K562 (cell line): ENCODE results near the gene CERS1. TPM values are rescaled to one million over a fixed set of nuclear protein-coding genes. Genes with fewer than 3 reads are reported as not detected.

Experiments
- ATAC-seq: fragments of 200-7000 bp; cut with Tn5 transposase; 3 replicates; pipeline ENCODE4 v1.9.1; 2020; ENCODE audit warnings: moderate library complexity
- BruUV-seq: library from RNA; stranded (reverse); fragments of 400-500 nt; replicated peaks from 2 replicates; lab custom pipeline; 2021; lab: Mats Ljungman, UMichigan
- CTCF ChIA-PET: fragments of 300-600 bp; formaldehyde crosslinking; extraction: SDS; loops from one replicate; lab custom pipeline; 2021; ENCODE audit warnings: low intra/inter-chr PET ratio; lab: Yijun Ruan, JAX
- POLR2A ChIA-PET: fragments of 300-600, 350-650 bp; sonication (Branson Sonifier 250); formaldehyde crosslinking; extraction: SDS; loops from one replicate; lab custom pipeline; 2021; ENCODE audit warnings: antibody characterized with exemption, inconsistent platforms; lab: Yijun Ruan, JAX
- DNase-seq, 4 experiments: peaks; one replicate each; pipeline versions ENCODE4 v3.0.0 to v3.0.0-alpha.2; 2011 to 2018; ENCODE audit warnings: low spot score in 3 of 4, mixed read lengths in 3 of 4; ENCODE audit errors: extremely low read depth in 1 of 4
- FAIRE-seq: peaks from 2 replicates; lab custom pipeline; 2011; peaks lifted over from hg19 to GRCh38; lab: Jason Lieb, UNC
- H2AFZ ChIP-seq: 2 replicates; pipeline ENCODE4 v1.6.0; 2011; ENCODE audit warnings: low read depth, low read length, control low read depth, inconsistent platforms
- H3K27ac ChIP-seq: fragments of 200-600 bp; 3 replicates; pipeline ENCODE4 v1.8.0; 2011; ENCODE audit warnings: low read depth, mild to moderate bottlenecking, control low read depth, inconsistent platforms, low read length, moderate library complexity, mixed read lengths; ENCODE audit errors: extremely low read depth
- H3K27me3 ChIP-seq, 2 experiments: fragments of 300-600 bp in 1 of 2; 2 replicates in 1 of 2; 3 replicates in 1 of 2; pipeline versions ENCODE4 v1.6.0 to v1.8.0; 2011; ENCODE audit warnings: inconsistent platforms in 2 of 2, low read length in 2 of 2, mild to moderate bottlenecking in 1 of 2, mixed read lengths in 1 of 2, moderate library complexity in 1 of 2; ENCODE audit not compliant: control insufficient read depth in 2 of 2, insufficient read depth in 2 of 2
- H3K36me3 ChIP-seq: fragments of 300-600 bp; 3 replicates; pipeline ENCODE4 v1.8.0; 2011; ENCODE audit warnings: mild to moderate bottlenecking, low read length, inconsistent platforms; ENCODE audit not compliant: control insufficient read depth, insufficient read depth
- H3K4me1 ChIP-seq, 2 experiments: fragments of 200-600 bp in 1 of 2; replicated peaks in 1 of 2; 2 replicates in 1 of 2; 3 replicates in 1 of 2; pipeline versions ENCODE4 v1.5.1 to v1.8.0; 2011; ENCODE audit warnings: inconsistent platforms in 2 of 2, low read length in 2 of 2, mild to moderate bottlenecking in 1 of 2, mixed read lengths in 1 of 2, moderate library complexity in 1 of 2; ENCODE audit not compliant: control insufficient read depth in 2 of 2, insufficient read depth in 2 of 2
- H3K4me2 ChIP-seq: 2 replicates; pipeline ENCODE4 v1.6.1; 2011; ENCODE audit warnings: low read length, control low read depth, inconsistent platforms, mixed read lengths; ENCODE audit not compliant: insufficient read depth
- H3K4me3 ChIP-seq: fragments of 200-600 bp; sonication (generic), shearing (Covaris generic); 2 replicates; pipeline ENCODE4 v1.5.1; 2016; ENCODE audit warnings: control low read depth, inconsistent platforms
- H3K79me2 ChIP-seq: fragments of 200-600 bp; 3 replicates; pipeline ENCODE4 v1.8.0; 2011; ENCODE audit warnings: low read length, inconsistent platforms; ENCODE audit not compliant: control insufficient read depth, insufficient read depth
- H3K9ac ChIP-seq, 2 experiments: 2 replicates each; pipeline versions ENCODE4 v1.6.0 to v1.6.1; 2011; ENCODE audit warnings: low read depth in 2 of 2, low read length in 2 of 2, control low read depth in 1 of 2, inconsistent platforms in 1 of 2, mild to moderate bottlenecking in 1 of 2, mixed read lengths in 1 of 2; ENCODE audit not compliant: insufficient read depth in 1 of 2
- H3K9me1 ChIP-seq: one replicate; pipeline ENCODE4 v1.6.0; 2011; ENCODE audit warnings: inconsistent platforms, mild to moderate bottlenecking, low read length, moderate library complexity; ENCODE audit not compliant: control insufficient read depth, insufficient read depth
- H3K9me3 ChIP-seq: replicated peaks from 2 replicates; pipeline ENCODE4 v1.5.1; 2011; ENCODE audit warnings: low read depth, low read length, inconsistent platforms; ENCODE audit not compliant: control insufficient read depth, insufficient read depth
- H4K20me1 ChIP-seq: replicated peaks from 2 replicates; pipeline ENCODE4 v1.6.1; 2011; ENCODE audit warnings: low read length, inconsistent platforms, mixed read lengths; ENCODE audit not compliant: control insufficient read depth, insufficient read depth
- FOXK2 ChIP-seq, 2 experiments: fragments of 450-650 bp; IDR thresholded peaks in 1 of 2; conservative IDR thresholded peaks in 1 of 2; 2 replicates each; pipeline ENCODE4 v1.6.1; 2016; ENCODE audit warnings: low read depth in 2 of 2, mild to moderate bottlenecking in 1 of 2
- HDAC1 ChIP-seq, 2 experiments: fragments of 450-650 bp; IDR thresholded peaks; 2 replicates each; pipeline ENCODE4 v1.6.1; 2016 to 2017; ENCODE audit warnings: inconsistent platforms in 1 of 2, mild to moderate bottlenecking in 1 of 2, moderate library complexity in 1 of 2
- NKRF ChIP-seq: fragments of 450-650 bp; IDR thresholded peaks from 2 replicates; pipeline ENCODE4 v1.6.1; 2016; ENCODE audit warnings: borderline replicate concordance
- PREB ChIP-seq: sonication (generic); formaldehyde crosslinking; IDR thresholded peaks from 2 replicates; pipeline ENCODE4 v1.8.1; 2023; ENCODE audit warnings: mild to moderate bottlenecking, missing genetic modification reagents
- PTBP1 ChIP-seq: fragments of 200-400 bp; formaldehyde crosslinking; IDR thresholded peaks from 2 replicates; pipeline ENCODE4 v1.6.1; 2017; ENCODE audit warnings: low read depth, low read length
- REST ChIP-seq, 2 experiments: fragments of 450-650 bp; formaldehyde crosslinking in 1 of 2; IDR thresholded peaks; 2 replicates each; pipeline versions ENCODE4 v1.4.0 to v1.6.1; 2014 to 2020; ENCODE audit warnings: mild to moderate bottlenecking in 2 of 2, borderline replicate concordance in 1 of 2, low read depth in 1 of 2
- ZBTB1 ChIP-seq: sonication (generic); formaldehyde crosslinking; IDR thresholded peaks from 2 replicates; pipeline ENCODE4 v1.8.1; 2023; ENCODE audit warnings: missing genetic modification reagents, low read depth, mild to moderate bottlenecking, borderline replicate concordance
- ZNF75A ChIP-seq: fragments of 450-650 bp; formaldehyde crosslinking; IDR thresholded peaks from 2 replicates; pipeline ENCODE4 v1.4.0; 2020; ENCODE audit warnings: mild to moderate bottlenecking
- ZSCAN32 ChIP-seq: fragments of 450-650 bp; formaldehyde crosslinking; IDR thresholded peaks from 2 replicates; pipeline ENCODE4 v1.4.0; 2020; ENCODE audit warnings: mild to moderate bottlenecking, moderate library complexity
- WGBS: fragments of 100-300 bp; shearing (Covaris generic); methylation state at CpG from one replicate; pipeline ENCODE4 v1.1.6; 2016; ENCODE audit warnings: low coverage, mixed read lengths; ENCODE audit not compliant: insufficient coverage; ENCODE audit errors: missing lambda C conversion rate; 5-methylcytosine and 5-hydroxymethylcytosine counted together
- in situ Hi-C: fragments of 300-500 bp; cut with MboI; formaldehyde crosslinking; loops from 4 replicates; pipeline ENCODE4 v1.15.0; 2018; ENCODE audit warnings: inconsistent platforms, mixed read lengths
- intact Hi-C: fragments of 100-400 bp; cut with micrococcal nuclease; formaldehyde crosslinking; loops from 2 replicates; pipeline ENCODE4 v1.14.2; 2022
- polyA plus RNA-seq, 8 experiments: library from polyadenylated mRNA; depleted of rRNA in 4 of 8; stranded (reverse) in 5 of 8; unstranded in 3 of 8; fragments of >200 nt; fragmentation: Nextera tagmentation in 2 of 8; fragmentation: Illumina TruSeq in 1 of 8; extraction: Ambion mirVana in 2 of 8; extraction: Trizol in 1 of 8; gene quantifications; 2 replicates each; pipeline versions ENCODE4 v1.2.1 to v1.2.3, GENCODE V29; 2011 to 2014; ENCODE audit warnings: inconsistent platforms in 1 of 8, missing spikeins in 1 of 8
- total RNA-seq, 7 experiments: library from RNA; depleted of rRNA in 6 of 7; stranded (reverse); fragments of >200 nt in 6 of 7; fragmentation: Illumina TruSeq in 2 of 7; extraction: Trizol in 2 of 7; gene quantifications; 2 replicates each; pipeline versions ENCODE4 v1.2.1 to v1.2.3, GENCODE V29; 2011 to 2021; ENCODE audit warnings: low replicate concordance in 1 of 7

Gene CERS1
- total and polyA plus RNA-seq, 9 of the 15 experiments (the other 6 are each of a cell fraction or from before 2014, with no cell fraction given) = 0.33 to 1.5 (median 0.86) TPM; not detected in 2

- WGBS = under 1% methylated on average over 15 of the region's 15 CpGs
- H3K9me3 ChIP-seq = no peaks in the 10 kb centered on the region
- no peaks in the 10 kb centered on the region for H3K27me3 ChIP-seq
- ChIA-PET CTCF (no interaction called here), POLR2A (interaction anchor here (0.7 to 3.6 kb wide), 10 partner anchors 10 to 605 kb away, joined by 3 to 37 read pairs (median 4); no protein-coding TSS in a partner anchor)
- peak overlapping the region; percentile 95 for H3K4me2 ChIP-seq
- H3K4me3 ChIP-seq = peak overlapping the region; percentile 95
- DNase-seq (no peak), FAIRE-seq (no peak), ATAC-seq (no peak)
- peaks cover 57% of the 10 kb centered on the region for H3K79me2 ChIP-seq
- H3K27ac ChIP-seq = peak overlapping the region; percentile 74
- H2AFZ ChIP-seq = peak overlapping the region; percentile 84
- H4K20me1 ChIP-seq = peaks cover 7% of the 10 kb centered on the region; the same call in 1 of the 2 replicates
- no peaks in the 10 kb centered on the region for H3K9me1 ChIP-seq
- peaks cover 60% of the 10 kb centered on the region; the same call in 2 of the 3 replicates for H3K36me3 ChIP-seq
- in situ Hi-C loops (no loop called here), intact Hi-C loops (loop anchor here (1.0 to 5.0 kb wide), 2 partner anchors 66 to 217 kb away; partner anchors contain the start of gene TMEM161A)
- BruUV-seq = TSS peak; percentile 77
- peaks cover 8 to 27% of the 10 kb centered on the region in 2 experiments; a peak in 4 of 5 replicates for H3K4me1 ChIP-seq
- peak overlapping the region; percentile 75 to 98 for H3K9ac ChIP-seq
- TF ChIP-seq PTBP1 (no peak), NKRF (peak; percentile 19; the same call in 1 of the 2 replicates), ZSCAN32 (CRISPR knock-in tag) (peak; percentile 51; the same call in 1 of the 2 replicates), REST (IDR thresholded peaks at IDR 0.05; ENCODE audit: borderline replicate concordance) (no peak), REST (CRISPR knock-in tag; IDR thresholded peaks at IDR 0.05; ENCODE audit: low read depth) (no peak), PREB (CRISPR knock-in tag) (peak; percentile 94; the same call in 1 of the 2 replicates), ZBTB1 (peak; percentile 56; the same call in 1 of the 2 replicates), HDAC1 (IDR thresholded peaks at IDR 0.05) (0 out of 4 replicates have a peak, but pooled peaks of 1 of the 2 experiments have one; percentile 9), ZNF75A (CRISPR knock-in tag) (no peak), FOXK2 (conservative IDR thresholded peaks at IDR 0.05 in 1 of 2, IDR thresholded peaks at IDR 0.05 in 1 of 2; ENCODE audit: low read depth in 2 of 2) (no peak)
Measured at GRCh38 chr19:18919900-18920214, 23.9 kb upstream of the CERS1 start.
